ENCODE results near the gene NRSN2. TPM values are rescaled to one million over a fixed set of nuclear protein-coding genes. Genes with fewer than 3 reads are reported as not detected.
A peak's percentile ranks its signal among the peaks of the same experiment; 100 is the strongest.

The NRSN2 gene
- total RNA-seq, 1 experiment from 2014 or later = 22.7 TPM

- Histone ChIP-seq H4K20me1 (ENCODE audit: control insufficient read depth, insufficient read depth, insufficient read length) (no peaks in the 10 kb centered on the region), H4K91ac (ENCODE audit: insufficient read length, low read depth, low read length) (no peak overlapping the region), H3K27ac (ENCODE audit: insufficient read length, low read depth, low read length) (peak overlapping the region; percentile 88), H3K4ac (ENCODE audit: low read depth, low read length) (no peak overlapping the region), H3K23ac (ENCODE audit: insufficient read length, low read depth, low read length) (no peak overlapping the region), H2BK120ac (ENCODE audit: low read depth, low read length, poor library complexity, severe bottlenecking) (no peak overlapping the region), H3K56ac (ENCODE audit: insufficient read length, low read depth, low read length) (no peak overlapping the region), H3K4me1 (ENCODE audit: insufficient read depth, low read length) (no peaks in the 10 kb centered on the region; the same call in 1 of the 2 replicates), H2BK5ac (ENCODE audit: insufficient read length, low read length) (no peak overlapping the region), H2AK5ac (ENCODE audit: insufficient read length, low read length) (no peak overlapping the region), H2BK20ac (ENCODE audit: low read depth, low read length, poor library complexity, severe bottlenecking) (no peak overlapping the region), H2AFZ (ENCODE audit: low read length) (no peak overlapping the region), H4K5ac (ENCODE audit: insufficient read length, low read depth, low read length) (no peak overlapping the region), H3K79me2 (ENCODE audit: insufficient read depth, low read length) (no peaks in the 10 kb centered on the region), H4K8ac (replicated peaks; ENCODE audit: insufficient read length, low read depth, low read length) (no peak overlapping the region), H3K27me3 (ENCODE audit: insufficient read depth, low read length) (no peaks in the 10 kb centered on the region), H2BK15ac (ENCODE audit: low read depth, low read length) (no peak overlapping the region), H3K4me2 (ENCODE audit: insufficient read depth, insufficient read length, low read length) (peak overlapping the region; percentile 95), H2BK12ac (ENCODE audit: insufficient read length, low read depth, low read length) (no peak overlapping the region), H3K9me3 (ENCODE audit: control insufficient read depth, low read depth, low read length) (no peaks in the 10 kb centered on the region), H3K79me1 (ENCODE audit: insufficient read depth, low read depth, low read length, poor library complexity, severe bottlenecking) (no peaks in the 10 kb centered on the region), H3K23me2 (ENCODE audit: insufficient read length, low read depth, low read length, poor library complexity, severe bottlenecking) (peaks cover 9% of the 10 kb centered on the region), H3K9ac (ENCODE audit: extremely low read depth, insufficient read length, low read length) (peak overlapping the region; percentile 68), H3T11ph (ENCODE audit: low read length) (no peak overlapping the region), H3K14ac (ENCODE audit: insufficient read depth, low read length) (peak overlapping the region; percentile 38; the same call in 1 of the 2 replicates), H3K18ac (ENCODE audit: insufficient read length, low read depth, low read length) (peak overlapping the region; percentile 56)
- H3K9me3 Mint-ChIP-seq = no peaks in the 10 kb centered on the region
- H3K4me1 Mint-ChIP-seq = peaks cover 24 to 28% of the 10 kb centered on the region in 2 experiments
- WGBS (ENCODE audit: extremely low coverage, insufficient read length, low lambda C conversion rate) = no CpG with 5 or more reads among the region's 6 CpGs
- H3K4me3 Mint-ChIP-seq = peak overlapping the region; percentile 56 to 85
- TF ChIP-seq CTCF (conservative IDR thresholded peaks at IDR 0.05) = no peak
- peak overlapping the region; percentile 68 to 98 (median 94) for H3K27ac Mint-ChIP-seq
- H3K36me3 Mint-ChIP-seq (ENCODE audit: insufficient read depth in 1 of 3, low read depth in 3 of 3) = no peaks in the 10 kb centered on the region; a peak in 1 of 7 replicates
- peaks cover 4% of the 10 kb centered on the region; the same call in 1 of the 2 replicates for H3K27me3 Mint-ChIP-seq (ENCODE audit: low read depth)
- no peak for DNase-seq
Observed at GRCh38 chr20:309306-309840, 37.5 kb upstream of the NRSN2 start.
